NCI-H82 treated with DMSO at 0.1 percent for 48 hours (cell line): ENCODE measurements around the gene PACSIN3.
"Not testable (repeated sequence)": the region's sequence is repeated elsewhere in the genome, so short reads cannot be mapped to it uniquely, and the experiment has no call there.

Experiments
- DNase-seq: peaks from one replicate; lab custom pipeline; 2025; ENCODE audit not compliant: unreplicated experiment; lab: John Stamatoyannopoulos, UW

Gene PACSIN3

GRCh38 chr11:47198161-47198560, 11.9 kb upstream of the PACSIN3 start:
- not testable (repeated sequence) for DNase-seq

GRCh38 chr11:47192111-47192510, 5.9 kb upstream of the PACSIN3 start:
- no peak for DNase-seq

DNA sequence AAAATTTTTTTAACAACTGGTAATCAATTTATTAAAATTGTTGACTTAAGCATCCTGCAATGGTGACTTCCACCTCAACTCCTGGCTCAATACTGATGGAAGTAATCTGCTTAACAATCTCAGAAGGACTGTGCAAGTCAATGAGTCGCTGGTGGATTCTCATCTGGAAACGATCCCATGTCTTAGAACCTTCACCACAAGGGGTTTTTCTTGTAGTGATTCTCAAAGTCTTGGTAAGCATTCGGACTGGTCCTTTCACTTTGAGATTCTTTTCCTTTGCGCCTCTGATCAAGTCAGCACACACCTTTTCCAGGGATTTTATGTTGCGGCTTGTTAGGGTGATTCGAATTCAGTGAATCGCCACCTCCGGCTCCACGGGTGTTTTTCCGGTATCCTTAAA, 4.9 kb upstream of the PACSIN3 start:
- not testable (repeated sequence) for DNase-seq

GRCh38 chr11:47189100-47189834, 3.0 kb upstream of the PACSIN3 start:
- DNase-seq = no peak

GRCh38 chr11:47188259-47188658, 2.0 kb upstream of the PACSIN3 start:
- no peak for DNase-seq

GRCh38 chr11:47187723-47188122, 1.5 kb upstream of the PACSIN3 start:
- DNase-seq = no peak

GRCh38 chr11:47186700-47187695, 764 bp upstream of the PACSIN3 start:
- peak; percentile 47 for DNase-seq

GRCh38 chr11:47185305-47186075, 744 bp downstream of the PACSIN3 start:
- no peak for DNase-seq

DNA sequence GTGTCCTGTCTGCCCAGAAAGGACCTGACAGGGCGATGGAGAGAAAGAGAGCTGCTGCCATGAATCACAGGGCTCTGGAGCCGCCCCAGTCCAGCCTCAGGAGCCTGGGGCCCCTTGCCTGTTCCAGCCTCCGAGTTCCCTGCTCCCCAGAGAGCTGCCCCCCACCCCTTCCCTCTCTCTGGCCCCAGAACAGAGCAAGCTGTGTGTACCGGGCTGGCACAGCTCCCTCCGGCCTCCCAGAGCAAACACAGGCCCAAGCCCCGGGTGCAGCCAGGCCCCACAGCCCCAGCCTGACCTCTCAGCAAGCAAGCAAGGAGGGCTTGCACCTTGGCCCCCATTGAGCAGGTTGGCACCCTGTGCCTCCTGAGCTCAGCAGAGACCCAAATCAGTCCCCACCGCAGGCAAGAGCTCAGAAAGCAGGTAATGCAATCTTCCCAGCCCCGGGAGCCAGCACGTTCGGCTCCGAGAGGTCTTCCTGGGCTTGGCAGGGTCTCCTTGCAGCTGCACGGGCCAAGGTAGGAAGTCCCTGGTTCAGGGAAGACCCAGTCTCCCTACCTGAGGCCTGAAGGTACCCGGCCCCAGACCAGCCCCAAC, 1.4 kb downstream of the PACSIN3 start:
- no peak for DNase-seq

DNA sequence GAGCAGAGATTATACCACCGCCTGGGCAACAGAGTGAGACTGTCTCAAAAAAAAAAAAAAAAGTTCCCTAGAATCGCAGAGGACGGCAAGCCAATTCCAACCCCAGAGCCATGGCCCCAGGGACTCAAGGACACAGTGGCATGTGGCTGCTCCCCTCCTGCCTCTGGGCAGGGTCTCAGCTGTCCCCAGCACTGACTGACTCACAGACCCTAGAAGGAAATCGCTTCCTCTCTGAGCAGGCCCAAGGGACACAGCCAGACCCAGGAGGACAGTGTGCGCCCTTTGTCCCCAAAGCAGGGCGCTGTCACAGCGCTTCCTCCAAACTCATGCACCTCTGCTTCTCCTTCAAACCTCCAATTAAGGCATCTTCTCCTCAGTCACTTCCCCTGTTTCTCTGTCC, 2.3 kb downstream of the PACSIN3 start:
- DNase-seq = no peak

DNA sequence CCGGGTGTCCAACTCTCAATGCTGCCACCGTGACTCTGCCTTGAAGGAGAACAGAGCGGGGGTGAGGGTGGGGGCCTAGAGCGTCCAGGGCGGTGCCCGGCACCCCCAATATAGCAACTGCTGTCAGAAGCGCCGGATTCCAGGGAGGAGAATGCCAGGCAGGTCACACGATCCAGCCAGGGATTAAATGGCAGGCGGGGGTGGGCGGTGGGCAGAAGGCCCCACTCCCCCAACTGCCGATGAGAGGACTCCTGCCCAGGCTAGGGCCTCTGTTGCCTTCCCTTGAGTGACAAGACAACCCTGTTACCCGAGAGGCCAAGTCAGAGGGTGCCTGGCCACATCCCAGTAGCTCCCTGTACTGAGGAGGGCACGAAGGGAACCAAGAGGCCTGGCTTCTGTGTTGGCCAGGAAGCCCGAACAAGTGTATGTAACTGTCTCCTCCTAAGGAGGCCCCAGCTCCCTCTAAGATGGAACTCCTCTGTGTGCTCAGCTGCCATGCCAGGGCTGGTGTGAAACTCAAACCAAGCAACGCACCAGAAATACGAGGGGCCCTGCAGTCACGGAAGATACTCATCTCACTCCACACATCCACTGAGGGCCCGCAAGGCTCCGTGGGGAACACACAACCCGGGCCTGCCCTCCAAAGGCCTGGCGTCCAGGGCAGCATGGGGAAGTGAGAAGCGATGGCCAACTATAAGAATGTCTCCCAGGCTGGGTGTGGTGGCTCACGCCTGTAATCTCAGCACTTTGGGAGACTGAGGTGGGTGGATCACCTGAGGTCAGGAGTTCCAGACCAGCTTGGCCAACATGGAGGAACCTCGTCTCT, 3.0 kb downstream of the PACSIN3 start:
- DNase-seq = no peak

DNA sequence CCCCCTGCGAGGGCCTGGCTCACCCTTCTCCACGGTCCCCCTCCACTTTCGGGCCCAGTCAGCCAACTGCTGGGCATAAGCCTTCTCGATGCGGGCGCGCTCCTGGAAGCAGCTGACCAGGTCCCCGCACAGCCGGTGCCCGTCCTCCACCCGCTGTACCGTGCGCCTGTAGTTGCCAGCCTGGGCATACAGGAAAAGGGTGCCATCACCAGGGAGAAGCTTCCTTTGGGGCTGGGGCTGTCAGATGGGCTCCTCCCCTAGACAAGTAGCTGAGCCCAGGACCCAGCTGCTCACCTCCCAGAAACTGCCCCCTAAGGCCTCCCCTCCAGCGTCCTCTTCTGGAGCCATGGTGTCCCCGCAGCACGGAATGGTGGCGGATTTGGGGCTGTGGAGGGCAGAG, 3.9 kb downstream of the PACSIN3 start:
- no peak for DNase-seq

GRCh38 chr11:47181271-47181670, 5.0 kb downstream of the PACSIN3 start:
- DNase-seq = no peak

DNA sequence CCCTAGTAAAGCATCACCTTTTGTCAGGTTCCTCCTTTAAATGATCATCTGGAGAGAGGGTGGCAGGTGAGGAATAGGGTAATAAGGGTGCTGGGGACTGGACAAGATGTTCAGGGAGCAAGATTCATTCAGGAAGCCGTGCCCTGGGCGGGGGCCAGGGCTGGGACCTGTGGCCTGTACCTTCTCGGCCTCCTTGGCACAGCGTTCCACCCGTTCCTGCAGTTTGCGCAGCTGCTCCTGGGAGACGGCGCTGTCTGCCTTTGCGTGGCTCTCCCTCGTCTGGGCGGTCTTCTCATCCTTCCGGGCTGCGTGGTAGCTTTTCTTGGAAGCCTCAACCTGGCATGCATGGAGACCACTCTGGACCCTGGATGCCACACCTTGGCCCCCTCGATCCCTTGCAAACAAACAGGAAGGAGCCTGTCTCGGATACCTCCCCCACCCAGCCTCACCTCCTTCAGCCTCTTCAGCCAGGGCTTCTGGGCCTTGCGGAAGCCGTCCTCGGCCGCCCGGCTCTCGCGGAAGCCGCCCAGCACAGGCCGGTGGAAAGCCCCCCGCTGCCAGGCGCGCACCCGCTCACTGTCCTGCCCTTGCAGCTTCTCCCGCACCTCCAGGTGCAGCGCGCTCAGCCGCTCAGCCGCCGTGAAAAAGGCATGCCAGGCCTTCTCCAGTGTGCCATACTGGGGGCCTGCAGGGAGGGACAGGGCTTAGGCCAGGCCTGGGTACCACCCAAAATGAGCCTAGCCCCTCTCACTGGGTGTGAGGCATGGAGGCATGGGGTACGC, 6.0 kb downstream of the PACSIN3 start:
- no peak for DNase-seq

- no peak for DNase-seq
These were observed 6.6 kb downstream of the PACSIN3 start for GRCh38 chr11:47179655-47179991.

DNA sequence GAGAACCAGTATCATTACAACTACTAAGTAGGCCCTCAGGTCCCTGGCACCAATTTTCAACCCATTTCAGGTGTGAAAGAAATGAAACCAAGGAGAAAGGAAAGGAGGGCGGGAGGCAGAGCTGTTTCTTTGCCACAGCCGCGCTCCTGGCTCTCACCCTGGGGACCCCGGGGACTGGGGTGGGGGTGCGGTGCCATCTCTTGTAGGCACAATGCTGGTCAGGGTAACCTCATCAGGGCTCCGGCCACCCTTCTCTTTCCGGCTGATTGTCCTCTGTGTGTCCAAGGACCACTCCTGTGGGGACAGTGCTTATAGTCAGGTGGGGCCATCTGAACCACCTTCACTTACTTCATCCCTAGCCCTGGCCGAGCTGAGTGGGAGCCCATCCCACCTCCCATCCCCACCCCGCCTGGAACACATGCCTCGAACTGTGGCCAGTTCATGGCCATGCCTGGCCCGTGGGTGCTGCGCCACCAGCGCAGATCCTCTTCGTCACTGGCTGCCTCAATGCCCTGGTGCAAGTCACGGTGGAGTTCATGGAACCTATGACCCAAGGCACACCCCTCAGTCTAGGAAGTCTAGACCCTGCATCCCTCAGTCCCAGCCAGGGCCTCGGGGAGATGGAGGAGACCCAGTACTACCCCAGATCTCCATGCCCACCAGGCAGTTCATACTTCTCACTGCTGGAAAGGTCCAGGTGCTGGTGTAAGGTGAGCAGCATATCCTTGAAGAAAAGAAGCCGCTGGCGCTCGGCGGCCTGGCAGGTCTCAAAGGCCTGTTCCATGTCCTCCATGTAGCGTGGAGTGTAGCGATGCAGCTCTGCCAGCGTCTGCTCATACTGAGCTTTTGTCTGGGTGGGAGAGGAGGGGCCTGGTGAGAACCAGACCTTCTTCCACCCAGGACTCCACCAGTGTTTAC, 7.2 kb downstream of the PACSIN3 start:
- DNase-seq = no peak

DNA sequence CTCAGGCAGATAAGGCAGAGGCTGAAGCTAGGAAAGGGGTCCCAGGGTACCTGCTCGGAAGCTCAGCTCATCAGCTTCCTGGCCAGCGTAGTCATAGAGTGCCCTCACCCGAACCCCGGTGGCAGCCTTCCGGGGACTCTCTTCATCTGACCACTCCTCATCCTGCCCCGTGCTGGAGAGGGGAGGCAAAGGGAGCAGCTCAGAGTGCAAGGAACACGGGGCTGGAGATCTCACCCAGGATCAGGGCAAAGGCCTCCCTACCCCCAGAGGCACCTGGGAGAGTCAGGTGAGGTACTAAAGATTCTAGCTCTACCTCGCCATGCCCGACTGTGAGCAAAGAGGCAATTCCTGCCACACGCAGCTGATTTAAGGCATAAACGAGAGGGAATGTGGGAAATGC, 7.9 kb downstream of the PACSIN3 start:
- no peak for DNase-seq

DNA sequence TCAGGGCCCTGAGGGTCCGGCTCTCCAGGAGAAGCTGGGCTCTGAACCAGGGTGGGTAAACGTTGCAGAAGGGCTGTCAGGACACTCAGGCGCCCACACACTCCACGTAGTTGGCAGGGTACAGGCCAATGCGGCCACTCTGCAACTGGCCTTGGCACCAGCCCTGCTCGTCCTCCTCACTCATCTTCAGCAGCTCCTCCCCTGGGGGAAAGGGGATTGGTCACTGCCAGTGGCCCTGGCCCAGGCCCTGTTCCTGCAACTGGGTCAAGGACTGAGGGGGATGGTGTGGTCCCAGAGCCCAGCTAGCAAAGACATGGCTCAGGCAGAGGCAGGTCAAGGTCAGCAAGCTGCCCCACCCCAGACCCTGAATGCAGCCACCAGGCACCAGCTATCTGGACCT, 8.4 kb downstream of the PACSIN3 start:
- DNase-seq = no peak
